ENCODE results near the gene POLD3.

The POLD3 gene, protein sequence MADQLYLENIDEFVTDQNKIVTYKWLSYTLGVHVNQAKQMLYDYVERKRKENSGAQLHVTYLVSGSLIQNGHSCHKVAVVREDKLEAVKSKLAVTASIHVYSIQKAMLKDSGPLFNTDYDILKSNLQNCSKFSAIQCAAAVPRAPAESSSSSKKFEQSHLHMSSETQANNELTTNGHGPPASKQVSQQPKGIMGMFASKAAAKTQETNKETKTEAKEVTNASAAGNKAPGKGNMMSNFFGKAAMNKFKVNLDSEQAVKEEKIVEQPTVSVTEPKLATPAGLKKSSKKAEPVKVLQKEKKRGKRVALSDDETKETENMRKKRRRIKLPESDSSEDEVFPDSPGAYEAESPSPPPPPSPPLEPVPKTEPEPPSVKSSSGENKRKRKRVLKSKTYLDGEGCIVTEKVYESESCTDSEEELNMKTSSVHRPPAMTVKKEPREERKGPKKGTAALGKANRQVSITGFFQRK

DNA sequence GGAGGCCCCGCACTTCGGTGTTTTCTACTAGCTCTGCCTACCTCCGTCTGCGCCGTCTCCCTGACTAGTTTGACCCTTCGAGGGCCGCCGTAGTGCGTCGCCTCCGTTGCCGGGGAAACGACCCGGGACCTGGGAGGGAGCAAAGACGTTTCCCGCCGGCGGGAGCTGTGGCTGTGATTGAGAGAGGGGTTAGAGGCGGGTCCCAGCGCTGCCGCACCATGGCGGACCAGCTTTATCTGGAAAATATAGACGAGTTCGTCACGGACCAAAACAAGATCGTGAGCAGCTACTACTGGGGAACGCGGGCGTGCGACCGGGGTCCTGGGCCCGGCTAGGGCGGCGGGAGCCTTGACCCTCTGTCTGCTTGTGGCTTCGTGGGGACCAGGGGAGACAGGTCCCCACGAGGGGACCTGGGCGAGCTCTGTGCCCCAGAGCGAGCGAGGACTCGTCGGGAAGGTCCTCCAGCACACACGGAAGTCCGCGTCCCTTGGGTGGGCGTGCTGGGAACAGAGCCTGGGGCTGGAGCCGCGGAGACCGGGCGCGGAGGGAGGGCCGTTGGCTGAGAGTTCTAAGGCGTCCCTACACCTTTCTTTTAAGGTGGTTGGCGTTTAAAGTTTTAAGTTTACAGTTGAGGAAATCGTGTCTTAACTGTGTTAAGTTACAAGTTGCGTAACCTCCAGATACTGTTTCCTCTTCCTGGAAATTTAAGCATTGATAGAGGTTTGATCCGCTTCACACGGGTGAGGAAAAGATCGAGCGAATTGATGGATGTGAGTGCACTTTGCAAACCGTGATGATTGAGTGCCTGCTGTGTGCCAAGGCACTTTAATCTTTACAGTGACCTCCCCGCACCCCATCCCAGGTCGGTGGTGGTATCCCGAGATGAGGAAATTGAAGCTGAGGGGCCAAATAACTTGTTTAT, at the start of gene POLD3:
TSS of gene POLD3 (plus strand) at position 142 of the 922 bp plus-strand sequence. CDS start at position 219, 77 bp downstream.
- peak within 1 kb of the TSS; percentile 96 for H3K4me3 ChIP-seq (ENCODE audit: low read depth, low read length)
- DNase-seq (ENCODE audit: low read depth), result peak; percentile 61
- TF ChIP-seq, protein P1, sequence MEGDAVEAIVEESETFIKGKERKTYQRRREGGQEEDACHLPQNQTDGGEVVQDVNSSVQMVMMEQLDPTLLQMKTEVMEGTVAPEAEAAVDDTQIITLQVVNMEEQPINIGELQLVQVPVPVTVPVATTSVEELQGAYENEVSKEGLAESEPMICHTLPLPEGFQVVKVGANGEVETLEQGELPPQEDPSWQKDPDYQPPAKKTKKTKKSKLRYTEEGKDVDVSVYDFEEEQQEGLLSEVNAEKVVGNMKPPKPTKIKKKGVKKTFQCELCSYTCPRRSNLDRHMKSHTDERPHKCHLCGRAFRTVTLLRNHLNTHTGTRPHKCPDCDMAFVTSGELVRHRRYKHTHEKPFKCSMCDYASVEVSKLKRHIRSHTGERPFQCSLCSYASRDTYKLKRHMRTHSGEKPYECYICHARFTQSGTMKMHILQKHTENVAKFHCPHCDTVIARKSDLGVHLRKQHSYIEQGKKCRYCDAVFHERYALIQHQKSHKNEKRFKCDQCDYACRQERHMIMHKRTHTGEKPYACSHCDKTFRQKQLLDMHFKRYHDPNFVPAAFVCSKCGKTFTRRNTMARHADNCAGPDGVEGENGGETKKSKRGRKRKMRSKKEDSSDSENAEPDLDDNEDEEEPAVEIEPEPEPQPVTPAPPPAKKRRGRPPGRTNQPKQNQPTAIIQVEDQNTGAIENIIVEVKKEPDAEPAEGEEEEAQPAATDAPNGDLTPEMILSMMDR (IDR thresholded peaks at IDR 0.05; ENCODE audit: low read depth, low read length, missing control alignments), result no peak
- in situ Hi-C loops (cut with HindIII; ENCODE audit: low sequenced_read_pairs), result no loop called here

DNA sequence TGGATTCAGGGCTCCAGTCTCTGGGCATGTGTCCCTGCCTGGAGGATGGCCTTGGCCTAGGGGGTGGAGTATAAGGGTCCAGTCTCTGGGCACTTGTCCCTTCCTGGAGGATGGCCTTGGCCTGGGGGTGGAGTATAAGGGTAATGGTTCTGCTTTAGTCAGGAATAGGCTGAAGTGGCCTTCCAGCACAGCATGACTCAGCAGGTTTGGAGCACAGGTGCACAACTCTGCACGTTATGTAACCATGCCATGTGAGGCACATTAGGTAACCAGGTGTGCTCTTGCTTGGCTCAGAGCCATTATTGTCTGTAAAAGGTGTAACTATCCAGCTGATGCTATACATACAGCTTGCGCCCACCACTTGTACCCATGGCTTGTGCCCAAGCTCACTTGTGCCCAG, 48.4 kb upstream of the POLD3 start:
- H3K4me3 ChIP-seq (ENCODE audit: low read depth, low read length), result no peak overlapping the region
- in situ Hi-C loops (cut with HindIII; ENCODE audit: low sequenced_read_pairs), result no loop called here
- TF ChIP-seq, protein P1 (IDR thresholded peaks at IDR 0.05; ENCODE audit: low read depth, low read length, missing control alignments), result no peak
- no peak for DNase-seq (ENCODE audit: low read depth)

DNA sequence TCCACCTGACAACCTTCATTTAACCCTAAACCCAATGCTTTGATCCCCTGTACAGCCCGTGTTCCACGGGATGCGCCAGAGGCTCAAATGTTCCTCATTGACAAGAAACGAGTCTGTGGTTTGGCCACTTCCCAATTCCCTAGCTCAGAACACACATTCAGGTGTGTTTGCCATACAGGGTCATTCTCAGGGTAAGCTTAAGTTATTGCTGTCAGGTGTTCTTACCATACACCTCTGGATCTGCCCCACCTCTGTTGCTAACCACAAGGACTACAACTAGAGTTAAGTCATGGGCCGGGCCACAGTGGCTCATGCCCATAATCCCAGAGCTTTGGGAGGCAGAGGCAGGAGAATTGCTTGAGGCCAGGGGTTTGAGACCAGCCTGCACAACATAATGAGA, 45.6 kb upstream of the POLD3 start:
- no peak overlapping the region for H3K4me3 ChIP-seq (ENCODE audit: low read depth, low read length)
- no peak for DNase-seq (ENCODE audit: low read depth)
- TF ChIP-seq, protein P1 (IDR thresholded peaks at IDR 0.05; ENCODE audit: low read depth, low read length, missing control alignments), result no peak
- in situ Hi-C loops (cut with HindIII; ENCODE audit: low sequenced_read_pairs), result loop anchor here (5.0 kb wide), 1 partner anchor 69 kb away; no protein-coding TSS in a partner anchor

DNA sequence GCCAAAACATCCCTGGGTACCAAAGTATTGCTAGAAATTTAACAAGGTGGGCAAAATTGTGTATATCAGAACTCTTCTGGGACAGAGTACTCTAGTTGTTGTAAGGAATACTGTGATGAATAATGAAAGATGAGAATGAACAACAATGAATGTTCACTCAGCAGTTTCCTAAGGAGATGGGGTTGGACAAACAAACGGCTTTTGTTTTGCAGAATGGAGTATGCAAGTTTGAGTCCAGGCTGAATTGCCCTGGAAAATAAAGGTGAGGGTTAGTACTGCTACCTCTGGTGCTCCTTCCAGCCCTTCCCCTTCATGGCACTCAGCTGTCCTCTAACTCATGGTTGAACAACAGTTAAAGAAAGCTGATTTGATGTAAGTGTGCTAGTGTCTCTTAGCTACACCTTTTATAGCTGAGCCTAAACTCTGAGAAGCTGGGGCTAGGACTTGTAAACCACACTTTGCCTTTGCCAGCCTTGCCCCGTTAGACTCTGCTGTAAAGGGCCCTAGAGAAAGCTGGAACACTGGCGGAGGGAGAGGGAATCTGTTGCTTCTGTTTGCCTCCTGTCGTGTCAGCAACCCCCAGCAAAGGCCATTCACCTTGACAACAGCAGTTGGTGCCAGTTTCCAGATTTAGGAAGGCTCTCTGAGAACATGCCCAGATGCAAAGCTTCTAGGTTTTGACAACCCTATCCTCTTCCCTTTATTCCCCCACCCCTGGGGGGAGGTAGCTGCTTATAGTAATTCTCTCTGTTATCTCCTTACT, 41.2 kb upstream of the POLD3 start:
- no peak overlapping the region for H3K4me3 ChIP-seq (ENCODE audit: low read depth, low read length)
- in situ Hi-C loops (cut with HindIII; ENCODE audit: low sequenced_read_pairs), result no loop called here
- DNase-seq (ENCODE audit: low read depth), result no peak
- TF ChIP-seq, protein P1 (IDR thresholded peaks at IDR 0.05; ENCODE audit: low read depth, low read length, missing control alignments), result no peak

DNA sequence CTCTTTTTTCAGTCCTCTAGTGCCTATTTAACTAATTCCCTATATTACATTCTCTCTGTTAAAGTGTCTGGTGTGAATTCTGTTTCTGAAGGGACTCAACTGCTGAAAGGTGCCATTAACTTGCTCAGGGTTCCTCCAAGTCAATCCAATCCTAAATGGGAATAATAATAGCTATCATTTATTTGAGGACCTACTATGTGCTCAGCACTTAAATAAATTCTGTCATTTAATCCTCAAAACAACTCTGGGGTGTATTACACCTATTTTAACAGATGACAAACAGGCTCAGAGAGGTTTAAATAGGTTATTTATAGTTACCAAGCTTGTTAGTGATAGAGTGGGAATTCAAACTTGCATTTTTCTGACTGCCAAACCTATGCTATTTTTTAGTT, 40.6 kb upstream of the POLD3 start:
- no peak for DNase-seq (ENCODE audit: low read depth)
- TF ChIP-seq, protein P1 (IDR thresholded peaks at IDR 0.05; ENCODE audit: low read depth, low read length, missing control alignments), result no peak

DNA sequence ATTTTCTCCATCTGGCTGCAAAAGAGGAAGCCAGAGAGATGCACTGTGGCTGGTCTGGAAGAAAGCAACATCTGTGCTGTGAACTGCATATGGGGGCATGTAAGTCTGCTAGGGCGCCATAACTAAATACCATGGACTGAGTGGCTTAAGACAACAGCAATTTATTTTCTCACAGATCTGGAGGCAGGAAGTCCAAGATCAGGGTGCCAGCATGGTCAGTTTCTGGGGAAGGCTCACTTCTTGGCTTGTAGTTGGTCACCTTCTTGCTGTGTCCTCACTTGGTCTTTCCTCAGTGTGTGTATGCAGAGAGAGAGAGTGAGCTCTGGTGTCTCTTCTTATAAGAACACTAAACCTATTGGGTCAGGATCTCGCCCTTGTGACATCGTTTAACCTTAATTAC, 34.9 kb upstream of the POLD3 start:
- TF ChIP-seq, protein P1 (IDR thresholded peaks at IDR 0.05; ENCODE audit: low read depth, low read length, missing control alignments), result no peak

More for the DNA sequence above, 40.6 kb upstream of the POLD3 start:
- in situ Hi-C loops (cut with HindIII; ENCODE audit: low sequenced_read_pairs), result no loop called here
- H3K4me3 ChIP-seq (ENCODE audit: low read depth, low read length), result no peak overlapping the region

More for the DNA sequence above, 34.9 kb upstream of the POLD3 start:
- in situ Hi-C loops (cut with HindIII; ENCODE audit: low sequenced_read_pairs), result loop anchor here (5.0 kb wide), 1 partner anchor 45 kb away; no protein-coding TSS in a partner anchor
- no peak overlapping the region for H3K4me3 ChIP-seq (ENCODE audit: low read depth, low read length)
- DNase-seq (ENCODE audit: low read depth), result no peak

Data from astrocyte of the cerebellum (primary cell).